ENCODE results near the gene PMM2. TPM values are rescaled to one million over a fixed set of nuclear protein-coding genes. Genes with fewer than 3 reads are reported as not detected.

The PMM2 gene
- total and polyA plus RNA-seq, 9 of the 15 experiments (the other 6 are each of a cell fraction or from before 2014, with no cell fraction given), result 5.6 to 42.7 (median 25.9) TPM

- TF ChIP-seq CUX1 (CRISPR knock-in tag; IDR thresholded peaks at IDR 0.05), result no peak
- TF ChIP-seq ZNF311 (CRISPR knock-in tag; IDR thresholded peaks at IDR 0.05), result no peak
- TF ChIP-seq PRPF4 (IDR thresholded peaks at IDR 0.05; ENCODE audit: insufficient read depth, low read depth, low read length, poor library complexity, severe bottlenecking), result no peak
- no peak for TF ChIP-seq RREB1 (CRISPR knock-in tag; IDR thresholded peaks at IDR 0.05)
- no peak for TF ChIP-seq TSC22D4 (tag; IDR thresholded peaks at IDR 0.05)
- TF ChIP-seq GABPA (tag; conservative IDR thresholded peaks at IDR 0.05; ENCODE audit: low read depth), result no peak
- TF ChIP-seq, protein P1, sequence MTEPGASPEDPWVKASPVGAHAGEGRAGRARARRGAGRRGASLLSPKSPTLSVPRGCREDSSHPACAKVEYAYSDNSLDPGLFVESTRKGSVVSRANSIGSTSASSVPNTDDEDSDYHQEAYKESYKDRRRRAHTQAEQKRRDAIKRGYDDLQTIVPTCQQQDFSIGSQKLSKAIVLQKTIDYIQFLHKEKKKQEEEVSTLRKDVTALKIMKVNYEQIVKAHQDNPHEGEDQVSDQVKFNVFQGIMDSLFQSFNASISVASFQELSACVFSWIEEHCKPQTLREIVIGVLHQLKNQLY (CRISPR knock-in tag; conservative IDR thresholded peaks at IDR 0.05), result no peak
- TF ChIP-seq, protein P2, sequence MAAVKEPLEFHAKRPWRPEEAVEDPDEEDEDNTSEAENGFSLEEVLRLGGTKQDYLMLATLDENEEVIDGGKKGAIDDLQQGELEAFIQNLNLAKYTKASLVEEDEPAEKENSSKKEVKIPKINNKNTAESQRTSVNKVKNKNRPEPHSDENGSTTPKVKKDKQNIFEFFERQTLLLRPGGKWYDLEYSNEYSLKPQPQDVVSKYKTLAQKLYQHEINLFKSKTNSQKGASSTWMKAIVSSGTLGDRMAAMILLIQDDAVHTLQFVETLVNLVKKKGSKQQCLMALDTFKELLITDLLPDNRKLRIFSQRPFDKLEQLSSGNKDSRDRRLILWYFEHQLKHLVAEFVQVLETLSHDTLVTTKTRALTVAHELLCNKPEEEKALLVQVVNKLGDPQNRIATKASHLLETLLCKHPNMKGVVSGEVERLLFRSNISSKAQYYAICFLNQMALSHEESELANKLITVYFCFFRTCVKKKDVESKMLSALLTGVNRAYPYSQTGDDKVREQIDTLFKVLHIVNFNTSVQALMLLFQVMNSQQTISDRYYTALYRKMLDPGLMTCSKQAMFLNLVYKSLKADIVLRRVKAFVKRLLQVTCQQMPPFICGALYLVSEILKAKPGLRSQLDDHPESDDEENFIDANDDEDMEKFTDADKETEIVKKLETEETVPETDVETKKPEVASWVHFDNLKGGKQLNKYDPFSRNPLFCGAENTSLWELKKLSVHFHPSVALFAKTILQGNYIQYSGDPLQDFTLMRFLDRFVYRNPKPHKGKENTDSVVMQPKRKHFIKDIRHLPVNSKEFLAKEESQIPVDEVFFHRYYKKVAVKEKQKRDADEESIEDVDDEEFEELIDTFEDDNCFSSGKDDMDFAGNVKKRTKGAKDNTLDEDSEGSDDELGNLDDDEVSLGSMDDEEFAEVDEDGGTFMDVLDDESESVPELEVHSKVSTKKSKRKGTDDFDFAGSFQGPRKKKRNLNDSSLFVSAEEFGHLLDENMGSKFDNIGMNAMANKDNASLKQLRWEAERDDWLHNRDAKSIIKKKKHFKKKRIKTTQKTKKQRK (IDR thresholded peaks at IDR 0.05; ENCODE audit: borderline replicate concordance, low read depth, low read length), result no peak
These were observed 33.8 kb downstream of the PMM2 start (continued) for GRCh38 chr16:8831450-8831849.

All from K562 (cell line).